ENCODE results near the gene TBL1X.
"Not testable (repeated sequence)": the region's sequence is repeated elsewhere in the genome, so short reads cannot be mapped to it uniquely, and the experiment has no call there.

TBL1X gene

GRCh38 chrX:9728261-9728660 lies 263.4 kb downstream of the TBL1X start:
- Histone ChIP-seq H3K4me3 (no peak overlapping the region), H3K27ac (no peak overlapping the region)

GRCh38 chrX:9729171-9729885 lies 264.5 kb downstream of the TBL1X start:
- H3K27ac ChIP-seq = no peak overlapping the region
- no peak overlapping the region for H3K4me3 ChIP-seq

GRCh38 chrX:9730078-9730477 lies 265.2 kb downstream of the TBL1X start:
- no peak overlapping the region for H3K4me3 ChIP-seq
- no peak overlapping the region for H3K27ac ChIP-seq

- H3K4me3 ChIP-seq = no peak overlapping the region
- H3K27ac ChIP-seq = no peak overlapping the region
These were observed 265.9 kb downstream of the TBL1X start for GRCh38 chrX:9730752-9731151.

- Histone ChIP-seq H3K4me3 (no peak overlapping the region), H3K27ac (no peak overlapping the region)
These were observed 272.5 kb downstream of the TBL1X start for GRCh38 chrX:9737363-9737762.

GRCh38 chrX:9738151-9738550 lies 273.3 kb downstream of the TBL1X start:
- H3K27ac ChIP-seq = no peak overlapping the region
- H3K4me3 ChIP-seq = no peak overlapping the region

- Histone ChIP-seq H3K27ac (no peak overlapping the region), H3K4me3 (no peak overlapping the region)
These were observed 274.3 kb downstream of the TBL1X start for GRCh38 chrX:9739130-9739529.

- Histone ChIP-seq H3K27ac (peak overlapping the region in 3 of 21 experiments; percentile 9 to 50 (median 11)), H3K4me3 (no peak overlapping the region)
These were observed 280.7 kb downstream of the TBL1X start for GRCh38 chrX:9745417-9746115.

GRCh38 chrX:9746148-9746888 lies 281.5 kb downstream of the TBL1X start:
- peak overlapping the region in 4 of 21 experiments; percentile 9 to 50 (median 13) for H3K27ac ChIP-seq
- no peak overlapping the region for H3K4me3 ChIP-seq

- Histone ChIP-seq H3K27ac (no peak overlapping the region), H3K4me3 (no peak overlapping the region)
These were observed 282.8 kb downstream of the TBL1X start for GRCh38 chrX:9747644-9748043.

- H3K27ac ChIP-seq = no peak overlapping the region
- no peak overlapping the region for H3K4me3 ChIP-seq
These were observed 284.4 kb downstream of the TBL1X start for GRCh38 chrX:9749146-9749692.

- H3K27ac ChIP-seq = no peak overlapping the region
- no peak overlapping the region for H3K4me3 ChIP-seq
These were observed 292.5 kb downstream of the TBL1X start for GRCh38 chrX:9757366-9757765.

- H3K27ac ChIP-seq = no peak overlapping the region
These were observed 293.3 kb downstream of the TBL1X start for GRCh38 chrX:9758021-9758638.

GRCh38 chrX:9759337-9759736 lies 294.5 kb downstream of the TBL1X start:
- no peak overlapping the region for H3K4me3 ChIP-seq
- H3K27ac ChIP-seq = no peak overlapping the region

More at GRCh38 chrX:9758021-9758638, 293.3 kb downstream of the TBL1X start:
- no peak overlapping the region for H3K4me3 ChIP-seq

GRCh38 chrX:9765072-9765736 lies 300.3 kb downstream of the TBL1X start:
- H3K27ac ChIP-seq = peak overlapping the region in 2 of 21 experiments; percentile 13 to 27
- no peak overlapping the region for H3K4me3 ChIP-seq

- H3K4me3 ChIP-seq = no peak within 1 kb of the TSS
- H3K27ac ChIP-seq = peak within 1 kb of the TSS in 2 of 21 experiments; percentile 13 to 27
These were observed 300.9 kb downstream of the TBL1X start, which contains the start of gene GPR143 for GRCh38 chrX:9765737-9766097. Gene GPR143, minus strand, starts transcription at chrX:9765847. Its CDS starts 30 bp downstream, at chrX:9765817.

GRCh38 chrX:9767375-9767774 lies 302.5 kb downstream of the TBL1X start:
- no peak overlapping the region for H3K27ac ChIP-seq
- no peak overlapping the region for H3K4me3 ChIP-seq

GRCh38 chrX:9768321-9768839 lies 303.5 kb downstream of the TBL1X start:
- H3K27ac ChIP-seq, H3K4me3 ChIP-seq: not testable (repeated sequence)

- Histone ChIP-seq H3K27ac (no peak overlapping the region), H3K4me3 (no peak overlapping the region)
These were observed 305.5 kb downstream of the TBL1X start for GRCh38 chrX:9770319-9770718.
